Activated naive CD4-positive, alpha-beta T cell treated with anti-CD3 and anti-CD28 coated beads, Interleukin-2, amount 50 U/mL, for 16 hours (primary cell): ENCODE measurements around the gene MGAT1.
A peak's percentile ranks its signal among the peaks of the same experiment; 100 is the strongest.
"Not testable (repeated sequence)": the region's sequence is repeated elsewhere in the genome, so short reads cannot be mapped to it uniquely, and the experiment has no call there.

Experiments
- DNase-seq: peaks from one replicate; pipeline ENCODE4 v3.0.0-alpha.2; 2020

The MGAT1 gene

GRCh38 chr5:180803181-180804128 lies 849 bp upstream of the MGAT1 start:
- peak; percentile 76 for DNase-seq

DNA sequence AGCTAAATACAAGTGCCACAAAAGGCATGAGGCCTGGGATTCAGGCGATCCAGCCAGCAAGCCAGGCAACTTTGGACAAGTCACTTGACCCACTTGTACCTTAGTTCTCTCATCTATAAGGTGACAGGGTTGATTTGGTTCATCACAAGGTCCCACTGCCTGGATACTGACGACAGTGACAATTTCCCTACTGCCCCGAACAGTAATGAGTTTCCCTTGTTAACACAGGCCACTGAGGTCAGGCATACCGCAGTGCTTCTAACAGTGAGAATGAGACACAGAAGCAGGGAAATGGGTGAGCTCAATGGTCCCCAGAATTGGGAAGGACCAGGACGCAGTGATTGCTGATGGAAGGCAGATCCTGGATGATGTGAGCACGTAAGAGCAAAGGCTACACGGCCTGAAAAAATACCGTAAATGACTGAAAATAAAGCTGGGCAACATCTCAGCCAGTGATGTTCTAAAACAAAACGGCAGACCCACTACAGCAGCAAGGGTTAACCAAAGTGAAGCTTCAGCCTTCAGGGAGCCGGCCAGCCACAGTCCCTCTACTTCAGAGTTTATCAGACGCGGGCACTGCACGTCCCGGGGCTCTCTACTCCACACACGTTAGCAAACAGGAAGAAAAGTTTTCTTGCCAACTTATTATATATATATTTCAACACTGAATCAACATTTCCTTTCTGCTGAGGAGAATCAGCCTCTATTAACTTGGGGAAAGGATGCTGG lies 846 bp downstream of the MGAT1 start:
- DNase-seq: no peak

- DNase-seq: no peak
Observed at GRCh38 chr5:180799902-180800801, 2.5 kb downstream of the MGAT1 start.

GRCh38 chr5:180799194-180799593 lies 3.4 kb downstream of the MGAT1 start:
- DNase-seq: no peak

DNA sequence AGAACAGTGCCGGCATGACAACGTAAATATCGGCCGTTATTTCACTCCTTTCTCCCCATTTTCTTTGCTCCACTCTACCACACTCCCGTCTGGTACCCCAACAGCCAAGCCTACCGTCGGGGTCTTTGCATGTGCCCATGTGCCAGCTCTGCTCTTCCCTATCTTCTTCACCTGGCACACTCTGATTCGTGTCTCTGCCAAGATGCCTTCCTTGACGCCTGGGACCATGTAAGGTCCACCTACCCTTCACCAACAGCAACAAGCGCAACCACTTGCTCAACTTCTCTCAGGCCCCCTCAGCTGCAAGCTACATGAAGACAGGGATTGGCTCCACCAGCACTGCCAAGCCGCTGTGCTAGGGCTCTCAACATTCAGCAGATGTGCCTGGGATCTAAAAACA lies 4.4 kb downstream of the MGAT1 start:
- no peak for DNase-seq

- no peak for DNase-seq
Observed at GRCh38 chr5:180797256-180798192, 5.1 kb downstream of the MGAT1 start.

- DNase-seq: no peak
Observed at GRCh38 chr5:180795771-180796313, 6.8 kb downstream of the MGAT1 start.

DNA sequence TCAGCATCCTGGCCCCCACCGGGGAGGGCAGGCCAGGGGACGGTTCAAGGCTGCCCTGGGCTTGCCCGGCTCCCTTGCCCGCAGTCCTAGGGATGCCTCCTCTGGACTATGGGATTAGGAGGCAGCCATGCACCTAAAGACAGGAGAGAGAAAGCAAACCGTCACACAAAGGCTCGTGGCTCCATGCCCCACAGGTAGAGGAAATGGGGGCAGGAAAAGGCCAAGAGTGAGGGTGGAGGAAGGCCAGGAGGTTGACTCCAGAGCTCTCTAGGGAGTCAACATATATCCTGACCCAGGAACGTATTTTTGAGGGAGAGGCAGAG lies 9.7 kb downstream of the MGAT1 start:
- no peak for DNase-seq

DNA sequence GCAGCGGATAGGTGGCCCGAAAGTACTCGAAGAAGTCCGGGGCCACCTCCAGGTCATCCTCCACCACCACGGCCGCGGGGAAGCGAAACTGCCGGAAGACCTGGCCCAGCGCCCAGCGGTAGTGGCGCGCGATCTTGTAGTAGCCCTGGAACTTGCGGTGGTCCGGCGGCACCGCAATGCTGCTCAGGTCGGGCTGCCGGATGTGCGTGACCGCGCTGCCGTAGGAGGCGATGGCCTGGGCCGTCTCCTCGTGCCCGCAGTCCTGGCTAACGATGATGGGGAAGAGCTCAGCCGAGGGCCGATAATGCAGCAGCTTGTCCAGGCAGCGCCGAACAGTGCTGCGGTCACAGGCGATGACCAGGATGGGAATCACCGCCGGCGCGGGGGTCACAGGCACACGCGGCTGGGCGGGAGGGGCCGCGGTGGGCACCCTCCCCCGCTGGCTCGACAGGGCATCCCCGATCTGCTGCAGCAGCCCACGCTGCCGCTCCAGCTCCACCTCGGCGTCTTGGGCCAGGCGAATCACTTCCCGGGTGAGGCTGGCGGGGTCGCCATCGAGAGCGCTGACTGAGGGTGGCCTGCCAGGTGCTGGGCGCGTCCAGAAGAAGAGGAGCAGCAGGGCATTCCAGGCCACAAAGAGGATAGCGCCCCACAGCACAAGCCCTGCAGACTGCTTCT lies 10.2 kb downstream of the MGAT1 start:
- no peak for DNase-seq

- no peak for DNase-seq
Observed at GRCh38 chr5:180791611-180792213, 10.9 kb downstream of the MGAT1 start.

GRCh38 chr5:180790524-180790923 lies 12.1 kb downstream of the MGAT1 start:
- no peak for DNase-seq

DNA sequence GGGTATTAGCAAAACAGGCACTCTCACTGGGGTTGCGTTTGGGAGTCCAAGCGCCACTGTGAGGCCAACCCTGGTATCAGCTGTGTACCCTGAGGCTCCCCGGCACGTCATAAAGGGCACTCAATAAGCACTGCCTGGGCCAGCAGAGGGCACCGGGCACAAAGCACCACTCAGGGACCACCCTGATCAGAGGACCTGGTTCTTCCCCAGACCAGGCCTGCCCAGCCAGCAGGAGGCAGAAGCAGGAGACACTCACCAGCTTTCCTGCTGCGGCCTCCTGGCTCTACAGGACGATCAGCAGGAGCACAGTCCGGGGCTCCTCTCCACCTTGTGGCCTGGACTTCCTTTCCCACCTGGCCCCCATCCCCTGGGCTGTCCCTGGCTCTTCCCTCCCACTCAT lies 12.6 kb downstream of the MGAT1 start:
- DNase-seq: no peak

GRCh38 chr5:180788651-180789410 lies 13.8 kb downstream of the MGAT1 start:
- not testable (repeated sequence) for DNase-seq

DNA sequence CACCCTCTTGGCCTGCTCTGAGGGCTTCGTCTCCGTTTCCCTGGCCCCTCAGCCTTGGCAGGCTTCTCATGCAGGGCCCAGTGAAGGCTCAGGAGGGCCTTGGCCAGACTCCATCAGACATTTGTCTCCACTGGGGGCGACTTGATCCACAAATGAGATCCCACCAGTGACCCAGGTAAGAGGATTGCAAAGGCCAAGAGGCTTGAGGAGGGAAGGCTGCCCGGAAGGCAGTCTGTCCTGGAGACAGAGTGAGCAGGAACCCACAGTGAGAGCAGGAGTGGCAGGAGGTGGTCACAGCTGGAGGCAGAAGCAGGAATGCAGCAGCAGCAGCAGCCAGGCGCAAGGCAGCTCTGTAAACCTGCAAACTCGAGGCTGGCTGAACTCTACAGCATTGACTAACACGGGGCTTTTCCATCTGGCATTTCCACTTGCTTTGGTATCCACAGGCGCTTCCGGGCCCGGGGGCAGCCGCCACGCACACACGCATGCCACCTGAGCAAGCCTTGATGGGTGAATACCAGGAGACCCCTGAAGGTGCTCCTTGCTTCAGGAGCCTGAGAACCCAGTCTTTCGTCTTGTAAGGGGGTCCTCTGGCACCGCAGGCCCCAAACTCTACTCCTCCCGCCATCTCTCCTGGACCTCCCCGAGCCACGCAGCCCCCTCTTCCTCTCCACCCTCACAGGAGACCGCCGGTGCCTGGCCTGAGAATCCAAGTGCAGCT lies 14.7 kb downstream of the MGAT1 start:
- DNase-seq: no peak

DNA sequence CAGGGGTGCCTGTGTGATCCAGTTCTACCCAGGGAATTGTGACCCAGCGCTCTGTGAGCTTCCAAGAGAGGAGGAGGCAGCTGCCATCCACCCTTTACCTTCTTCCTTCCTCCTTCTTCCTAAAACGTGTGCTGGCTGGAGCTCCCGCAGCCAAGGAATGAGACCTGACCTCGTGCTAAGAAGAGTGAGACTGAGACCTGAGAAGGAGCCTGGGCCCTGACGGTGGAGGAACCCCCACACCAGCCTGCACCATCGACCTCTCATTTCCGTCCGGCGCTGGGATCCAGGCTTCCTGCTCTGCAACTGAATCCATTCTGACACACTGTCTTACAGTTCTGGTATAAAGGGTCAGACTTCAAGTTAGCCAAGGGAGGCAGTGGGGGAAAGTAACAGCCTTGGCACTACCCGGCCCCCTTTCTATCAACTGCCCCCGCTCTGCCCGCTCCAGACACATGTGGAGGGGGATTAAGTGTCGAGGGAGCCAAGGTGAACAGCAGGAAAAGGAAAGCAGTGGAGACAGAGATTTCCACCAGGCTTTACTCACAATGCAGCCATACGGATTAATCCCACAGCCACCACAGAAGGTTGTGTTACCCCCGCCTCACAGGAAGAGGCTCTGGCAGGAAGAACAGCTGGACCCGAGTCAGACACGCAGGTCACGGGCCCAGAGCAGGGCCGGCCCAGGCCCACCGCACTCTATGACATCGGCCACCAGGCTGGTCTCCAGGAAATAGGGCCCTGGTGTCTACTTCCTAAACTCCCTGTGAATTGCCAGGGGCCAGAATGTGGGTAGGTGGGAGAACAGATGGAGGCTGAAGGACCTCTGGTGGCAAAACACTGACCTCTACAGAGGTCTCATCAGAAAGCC lies 15.8 kb downstream of the MGAT1 start:
- no peak for DNase-seq

- DNase-seq: no peak
Observed at GRCh38 chr5:180785794-180786221, 16.8 kb downstream of the MGAT1 start.

DNA sequence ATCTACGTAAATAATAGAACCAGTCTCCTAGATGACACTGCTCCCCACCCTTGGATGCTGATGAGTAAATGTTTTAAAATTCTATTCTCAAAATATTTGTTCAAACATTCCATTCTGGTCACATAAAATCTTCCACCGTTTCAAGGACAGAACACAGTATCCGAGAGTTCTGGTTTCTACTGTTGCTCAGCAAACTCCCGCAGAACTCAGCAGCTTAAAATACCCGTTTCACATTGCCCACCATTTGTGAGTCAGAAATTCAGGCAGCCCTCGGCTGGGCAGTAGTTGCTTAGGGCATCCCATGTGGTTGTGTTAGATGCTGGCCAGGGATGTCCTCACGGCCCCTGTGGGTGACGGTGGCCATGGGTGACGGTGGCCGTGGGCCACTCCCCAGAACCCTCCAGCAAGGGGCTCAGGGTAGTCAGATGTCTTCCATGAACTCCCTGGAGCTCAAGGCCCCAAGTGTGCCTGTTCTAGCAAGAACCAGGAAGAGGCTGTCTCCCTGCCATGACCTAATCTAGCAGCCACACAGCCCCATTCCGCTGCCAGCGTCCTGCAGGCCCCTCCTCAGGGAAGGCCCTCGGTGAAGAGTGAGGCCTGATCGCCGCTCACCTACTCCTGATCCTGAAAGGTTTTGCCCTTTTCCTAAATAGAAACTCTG lies 17.4 kb downstream of the MGAT1 start:
- DNase-seq: no peak
